ENCODE results near the gene LSG1.
A peak's percentile ranks its signal among the peaks of the same experiment; 100 is the strongest.
"Not testable (repeated sequence)": the region's sequence is repeated elsewhere in the genome, so short reads cannot be mapped to it uniquely, and the experiment has no call there.

Gene LSG1

GRCh38 chr3:194637541-194638400, 34.2 kb downstream of the LSG1 start:
- H3K4me3 ChIP-seq (ENCODE audit: low read depth, low read length), result no peak overlapping the region
- TF ChIP-seq CTCF (IDR thresholded peaks at IDR 0.05; ENCODE audit: low read depth, low read length), result no peak

GRCh38 chr3:194637066-194637465, 34.9 kb downstream of the LSG1 start:
- H3K4me3 ChIP-seq (ENCODE audit: low read depth, low read length), result no peak overlapping the region
- no peak for TF ChIP-seq CTCF (IDR thresholded peaks at IDR 0.05; ENCODE audit: low read depth, low read length)

GRCh38 chr3:194633349-194634004, 38.5 kb downstream of the LSG1 start, which contains the start of gene TMEM44:
TSS of gene TMEM44 (minus strand) at chr3:194633419. CDS start at chr3:194633215, 204 bp downstream.
- peak within 1 kb of the TSS; percentile 83 for H3K4me3 ChIP-seq (ENCODE audit: low read depth, low read length)
- peak; percentile 38 for TF ChIP-seq CTCF (IDR thresholded peaks at IDR 0.05; ENCODE audit: low read depth, low read length)

GRCh38 chr3:194632809-194633348, 39.1 kb downstream of the LSG1 start:
- no peak for TF ChIP-seq CTCF (IDR thresholded peaks at IDR 0.05; ENCODE audit: low read depth, low read length)

GRCh38 chr3:194632226-194632808, 39.7 kb downstream of the LSG1 start:
- peak overlapping the region; percentile 83 for H3K4me3 ChIP-seq (ENCODE audit: low read depth, low read length)
- no peak for TF ChIP-seq CTCF (IDR thresholded peaks at IDR 0.05; ENCODE audit: low read depth, low read length)

More at GRCh38 chr3:194632809-194633348, 39.1 kb downstream of the LSG1 start:
- peak overlapping the region; percentile 83 for H3K4me3 ChIP-seq (ENCODE audit: low read depth, low read length)

- TF ChIP-seq CTCF (IDR thresholded peaks at IDR 0.05; ENCODE audit: low read depth, low read length), result no peak
- H3K4me3 ChIP-seq (ENCODE audit: low read depth, low read length), result no peak overlapping the region
Observed at GRCh38 chr3:194631696-194632095, 40.3 kb downstream of the LSG1 start.

GRCh38 chr3:194630681-194631080, 41.3 kb downstream of the LSG1 start:
- H3K4me3 ChIP-seq (ENCODE audit: low read depth, low read length), result not testable (repeated sequence)
